K562 (cell line): Measurements from ENCODE around the gene MVK. TPM values are rescaled to one million over a fixed set of nuclear protein-coding genes. Genes with fewer than 3 reads are reported as not detected.

Experiments used
- ATAC-seq: fragments of 200-7000 bp; cut with Tn5 transposase; 3 replicates; pipeline ENCODE4 v1.9.1; 2020; ENCODE audit warnings: moderate library complexity
- BruUV-seq: library from RNA; stranded (reverse); fragments of 400-500 nt; replicated peaks from 2 replicates; lab custom pipeline; 2021; lab: Mats Ljungman, UMichigan
- CTCF ChIA-PET: fragments of 300-600 bp; formaldehyde crosslinking; extraction: SDS; loops from one replicate; lab custom pipeline; 2021; ENCODE audit warnings: low intra/inter-chr PET ratio; lab: Yijun Ruan, JAX
- POLR2A ChIA-PET: fragments of 300-600, 350-650 bp; sonication (Branson Sonifier 250); formaldehyde crosslinking; extraction: SDS; loops from one replicate; lab custom pipeline; 2021; ENCODE audit warnings: antibody characterized with exemption, inconsistent platforms; lab: Yijun Ruan, JAX
- DNase-seq, 4 experiments: peaks; one replicate each; pipeline versions ENCODE4 v3.0.0 to v3.0.0-alpha.2; 2011 to 2018; ENCODE audit warnings: low spot score in 3 of 4, mixed read lengths in 3 of 4; ENCODE audit errors: extremely low read depth in 1 of 4
- FAIRE-seq: peaks from 2 replicates; lab custom pipeline; 2011; peaks lifted over from hg19 to GRCh38; lab: Jason Lieb, UNC
- H2AFZ ChIP-seq: 2 replicates; pipeline ENCODE4 v1.6.0; 2011; ENCODE audit warnings: low read depth, low read length, control low read depth, inconsistent platforms
- H3K27ac ChIP-seq: fragments of 200-600 bp; 3 replicates; pipeline ENCODE4 v1.8.0; 2011; ENCODE audit warnings: low read depth, mild to moderate bottlenecking, control low read depth, inconsistent platforms, low read length, moderate library complexity, mixed read lengths; ENCODE audit errors: extremely low read depth
- H3K27me3 ChIP-seq, 2 experiments: fragments of 300-600 bp in 1 of 2; 2 replicates in 1 of 2; 3 replicates in 1 of 2; pipeline versions ENCODE4 v1.6.0 to v1.8.0; 2011; ENCODE audit warnings: inconsistent platforms in 2 of 2, low read length in 2 of 2, mild to moderate bottlenecking in 1 of 2, mixed read lengths in 1 of 2, moderate library complexity in 1 of 2; ENCODE audit not compliant: control insufficient read depth in 2 of 2, insufficient read depth in 2 of 2
- H3K36me3 ChIP-seq: fragments of 300-600 bp; 3 replicates; pipeline ENCODE4 v1.8.0; 2011; ENCODE audit warnings: mild to moderate bottlenecking, low read length, inconsistent platforms; ENCODE audit not compliant: control insufficient read depth, insufficient read depth
- H3K4me1 ChIP-seq, 2 experiments: fragments of 200-600 bp in 1 of 2; replicated peaks in 1 of 2; 2 replicates in 1 of 2; 3 replicates in 1 of 2; pipeline versions ENCODE4 v1.5.1 to v1.8.0; 2011; ENCODE audit warnings: inconsistent platforms in 2 of 2, low read length in 2 of 2, mild to moderate bottlenecking in 1 of 2, mixed read lengths in 1 of 2, moderate library complexity in 1 of 2; ENCODE audit not compliant: control insufficient read depth in 2 of 2, insufficient read depth in 2 of 2
- H3K4me2 ChIP-seq: 2 replicates; pipeline ENCODE4 v1.6.1; 2011; ENCODE audit warnings: low read length, control low read depth, inconsistent platforms, mixed read lengths; ENCODE audit not compliant: insufficient read depth
- H3K4me3 ChIP-seq: fragments of 200-600 bp; sonication (generic), shearing (Covaris generic); 2 replicates; pipeline ENCODE4 v1.5.1; 2016; ENCODE audit warnings: control low read depth, inconsistent platforms
- H3K79me2 ChIP-seq: fragments of 200-600 bp; 3 replicates; pipeline ENCODE4 v1.8.0; 2011; ENCODE audit warnings: low read length, inconsistent platforms; ENCODE audit not compliant: control insufficient read depth, insufficient read depth
- H3K9ac ChIP-seq, 2 experiments: 2 replicates each; pipeline versions ENCODE4 v1.6.0 to v1.6.1; 2011; ENCODE audit warnings: low read depth in 2 of 2, low read length in 2 of 2, control low read depth in 1 of 2, inconsistent platforms in 1 of 2, mild to moderate bottlenecking in 1 of 2, mixed read lengths in 1 of 2; ENCODE audit not compliant: insufficient read depth in 1 of 2
- H3K9me1 ChIP-seq: one replicate; pipeline ENCODE4 v1.6.0; 2011; ENCODE audit warnings: inconsistent platforms, mild to moderate bottlenecking, low read length, moderate library complexity; ENCODE audit not compliant: control insufficient read depth, insufficient read depth
- H3K9me3 ChIP-seq: replicated peaks from 2 replicates; pipeline ENCODE4 v1.5.1; 2011; ENCODE audit warnings: low read depth, low read length, inconsistent platforms; ENCODE audit not compliant: control insufficient read depth, insufficient read depth
- H4K20me1 ChIP-seq: replicated peaks from 2 replicates; pipeline ENCODE4 v1.6.1; 2011; ENCODE audit warnings: low read length, inconsistent platforms, mixed read lengths; ENCODE audit not compliant: control insufficient read depth, insufficient read depth
- EHMT2 ChIP-seq: fragments of 450-650 bp; IDR thresholded peaks from 2 replicates; pipeline ENCODE4 v1.6.1; 2018; ENCODE audit warnings: antibody characterized with exemption
- ETS2 ChIP-seq: IDR thresholded peaks from 2 replicates; pipeline ENCODE4 v1.6.1; 2016; ENCODE audit warnings: borderline replicate concordance, missing genetic modification characterization, mild to moderate bottlenecking, moderate library complexity, missing compliant biosample characterization; ENCODE audit not compliant: poor library complexity, severe bottlenecking
- NFYB ChIP-seq: IDR thresholded peaks from 2 replicates; pipeline ENCODE4 v1.6.1; 2011; ENCODE audit warnings: mild to moderate bottlenecking, moderate library complexity; ENCODE audit not compliant: insufficient read length; ENCODE audit errors: extremely low read depth
- POLR2A ChIP-seq: fragments of 450-650 bp; conservative IDR thresholded peaks from 2 replicates; pipeline ENCODE4 v1.6.1; 2016
- ZNF174 ChIP-seq: fragments of 250-450 bp; sonication (Bioruptor Pico); IDR thresholded peaks from 2 replicates; pipeline ENCODE4 v1.4.0; 2020; ENCODE audit warnings: mild to moderate bottlenecking
- WGBS: fragments of 100-300 bp; shearing (Covaris generic); methylation state at CpG from one replicate; pipeline ENCODE4 v1.1.6; 2016; ENCODE audit warnings: low coverage, mixed read lengths; ENCODE audit not compliant: insufficient coverage; ENCODE audit errors: missing lambda C conversion rate; 5-methylcytosine and 5-hydroxymethylcytosine counted together
- in situ Hi-C: fragments of 300-500 bp; cut with MboI; formaldehyde crosslinking; loops from 4 replicates; pipeline ENCODE4 v1.15.0; 2018; ENCODE audit warnings: inconsistent platforms, mixed read lengths
- intact Hi-C: fragments of 100-400 bp; cut with micrococcal nuclease; formaldehyde crosslinking; loops from 2 replicates; pipeline ENCODE4 v1.14.2; 2022
- polyA plus RNA-seq, 8 experiments: library from polyadenylated mRNA; depleted of rRNA in 4 of 8; stranded (reverse) in 5 of 8; unstranded in 3 of 8; fragments of >200 nt; fragmentation: Nextera tagmentation in 2 of 8; fragmentation: Illumina TruSeq in 1 of 8; extraction: Ambion mirVana in 2 of 8; extraction: Trizol in 1 of 8; gene quantifications; 2 replicates each; pipeline versions ENCODE4 v1.2.1 to v1.2.3, GENCODE V29; 2011 to 2014; ENCODE audit warnings: inconsistent platforms in 1 of 8, missing spikeins in 1 of 8
- total RNA-seq, 7 experiments: library from RNA; depleted of rRNA in 6 of 7; stranded (reverse); fragments of >200 nt in 6 of 7; fragmentation: Illumina TruSeq in 2 of 7; extraction: Trizol in 2 of 7; gene quantifications; 2 replicates each; pipeline versions ENCODE4 v1.2.1 to v1.2.3, GENCODE V29; 2011 to 2021; ENCODE audit warnings: low replicate concordance in 1 of 7
- TF ChIP-seq, protein P1 (sequence below), 2 experiments: fragments of 200-800 bp in 1 of 2; sonication (Bioruptor generic) in 1 of 2; sonication (generic) in 1 of 2; formaldehyde crosslinking in 1 of 2; IDR thresholded peaks in 1 of 2; conservative IDR thresholded peaks in 1 of 2; 2 replicates each; pipeline versions ENCODE4 v1.5.0 to v1.6.1; 2016 to 2020; ENCODE audit warnings: missing compliant biosample characterization in 1 of 2, missing genetic modification characterization in 1 of 2, missing genetic modification reagents in 1 of 2
- TF ChIP-seq, protein P2 (sequence below): fragments of 250-450 bp; sonication (Bioruptor Pico); IDR thresholded peaks from 2 replicates; pipeline ENCODE4 v1.5.0; 2020; ENCODE audit warnings: mild to moderate bottlenecking
- TF ChIP-seq, protein P3 (sequence below): fragments of 200-800 bp; sonication (Bioruptor generic); IDR thresholded peaks from 2 replicates; pipeline ENCODE4 v1.6.1; 2017; ENCODE audit warnings: missing genetic modification characterization, missing compliant biosample characterization
- TF ChIP-seq, protein P4 (sequence below): sonication (generic); formaldehyde crosslinking; IDR thresholded peaks from 2 replicates; pipeline ENCODE4 v1.9.0; 2022; ENCODE audit warnings: mild to moderate bottlenecking, missing genetic modification reagents

Gene MVK
- total and polyA plus RNA-seq, 9 of the 15 experiments (the other 6 are each of a cell fraction or from before 2014, with no cell fraction given) = 0.41 to 33.6 (median 18.8) TPM

DNA sequence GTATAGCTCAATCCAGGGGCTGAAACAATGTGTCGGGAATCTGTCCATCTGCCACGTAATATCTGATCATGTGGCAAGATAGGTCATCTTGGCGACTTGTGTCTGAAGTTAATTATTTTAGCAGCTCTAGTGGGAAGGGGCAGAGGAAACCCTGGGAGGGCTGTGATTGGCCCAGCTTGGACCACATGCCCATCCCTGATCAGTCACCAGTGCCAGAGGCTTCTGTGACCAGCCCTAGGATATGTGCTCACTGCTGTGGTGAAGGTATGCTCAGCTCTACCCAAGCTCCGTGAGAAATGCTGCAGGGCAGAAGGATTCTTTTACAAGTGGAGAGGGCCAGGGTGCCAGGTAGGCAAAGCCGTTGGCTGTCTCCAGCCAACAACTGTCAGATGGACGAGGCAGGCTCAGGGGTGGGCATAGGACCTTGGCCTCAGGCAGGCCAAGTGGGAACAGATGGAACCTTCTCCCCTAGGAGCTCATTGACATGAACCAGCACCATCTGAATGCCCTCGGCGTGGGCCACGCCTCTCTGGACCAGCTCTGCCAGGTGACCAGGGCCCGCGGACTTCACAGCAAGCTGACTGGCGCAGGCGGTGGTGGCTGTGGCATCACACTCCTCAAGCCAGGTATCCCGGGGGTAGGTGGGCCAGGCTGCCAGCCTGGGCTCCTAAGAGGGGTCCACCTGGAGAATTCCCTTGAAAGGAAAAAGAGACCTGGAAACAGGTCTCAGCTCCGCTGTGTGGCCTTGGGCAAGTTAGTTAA lies 21.1 kb downstream of the MVK start:
- CTCF ChIA-PET = no interaction called here
- 78% methylated on average over 9 of the region's 15 CpGs for WGBS
- POLR2A ChIA-PET = interaction anchor here (0.6 to 3.5 kb wide), 8 partner anchors 8 to 270 kb away, joined by 3 to 11 read pairs (median 4); partner anchors contain the start of genes MMAB and MVK
- no peak overlapping the region for H2AFZ ChIP-seq
- H3K9ac ChIP-seq = peak overlapping the region in 1 of 2 experiments; percentile 55; a peak in 2 of 4 replicates
- H3K79me2 ChIP-seq = no peaks in the 10 kb centered on the region
- intact Hi-C loops = loop anchor here (10.0 kb wide), 2 partner anchors 80 to 120 kb away; partner anchors contain the start of gene FAM222A
- H3K4me2 ChIP-seq = no peak overlapping the region
- BruUV-seq = no TSS peak
- no peak overlapping the region for H3K4me3 ChIP-seq
- in situ Hi-C loops = loop anchor here (5.0 kb wide), 1 partner anchor 183 kb away; no protein-coding TSS in a partner anchor
- DNase-seq (no peak), ATAC-seq (no peak), FAIRE-seq (no peak)
- no peak overlapping the region for H3K27ac ChIP-seq
- peaks cover 4 to 16% of the 10 kb centered on the region in 2 experiments; a peak in 3 of 5 replicates for H3K4me1 ChIP-seq
- H3K9me3 ChIP-seq = no peaks in the 10 kb centered on the region
- peaks cover 18% of the 10 kb centered on the region; the same call in 1 of the 2 replicates for H4K20me1 ChIP-seq
- H3K27me3 ChIP-seq = no peaks in the 10 kb centered on the region
- H3K36me3 ChIP-seq = peaks cover 49% of the 10 kb centered on the region; the same call in 2 of the 3 replicates
- no peaks in the 10 kb centered on the region for H3K9me1 ChIP-seq
- TF ChIP-seq EHMT2 (no peak), NFYB (no peak), POLR2A (no peak), ZNF174 (CRISPR knock-in tag) (no peak), ETS2 (tag) (no peak)
- TF ChIP-seq, protein P1, sequence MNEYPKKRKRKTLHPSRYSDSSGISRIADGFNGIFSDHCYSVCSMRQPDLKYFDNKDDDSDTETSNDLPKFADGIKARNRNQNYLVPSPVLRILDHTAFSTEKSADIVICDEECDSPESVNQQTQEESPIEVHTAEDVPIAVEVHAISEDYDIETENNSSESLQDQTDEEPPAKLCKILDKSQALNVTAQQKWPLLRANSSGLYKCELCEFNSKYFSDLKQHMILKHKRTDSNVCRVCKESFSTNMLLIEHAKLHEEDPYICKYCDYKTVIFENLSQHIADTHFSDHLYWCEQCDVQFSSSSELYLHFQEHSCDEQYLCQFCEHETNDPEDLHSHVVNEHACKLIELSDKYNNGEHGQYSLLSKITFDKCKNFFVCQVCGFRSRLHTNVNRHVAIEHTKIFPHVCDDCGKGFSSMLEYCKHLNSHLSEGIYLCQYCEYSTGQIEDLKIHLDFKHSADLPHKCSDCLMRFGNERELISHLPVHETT (CRISPR knock-in tag; conservative IDR thresholded peaks at IDR 0.05 in 1 of 2, IDR thresholded peaks at IDR 0.05 in 1 of 2) = no peak
- TF ChIP-seq, protein P2, sequence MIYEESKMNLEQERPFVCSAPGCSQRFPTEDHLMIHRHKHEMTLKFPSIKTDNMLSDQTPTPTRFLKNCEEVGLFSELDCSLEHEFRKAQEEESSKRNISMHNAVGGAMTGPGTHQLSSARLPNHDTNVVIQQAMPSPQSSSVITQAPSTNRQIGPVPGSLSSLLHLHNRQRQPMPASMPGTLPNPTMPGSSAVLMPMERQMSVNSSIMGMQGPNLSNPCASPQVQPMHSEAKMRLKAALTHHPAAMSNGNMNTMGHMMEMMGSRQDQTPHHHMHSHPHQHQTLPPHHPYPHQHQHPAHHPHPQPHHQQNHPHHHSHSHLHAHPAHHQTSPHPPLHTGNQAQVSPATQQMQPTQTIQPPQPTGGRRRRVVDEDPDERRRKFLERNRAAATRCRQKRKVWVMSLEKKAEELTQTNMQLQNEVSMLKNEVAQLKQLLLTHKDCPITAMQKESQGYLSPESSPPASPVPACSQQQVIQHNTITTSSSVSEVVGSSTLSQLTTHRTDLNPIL (CRISPR knock-in tag) = no peak
- TF ChIP-seq, protein P3, sequence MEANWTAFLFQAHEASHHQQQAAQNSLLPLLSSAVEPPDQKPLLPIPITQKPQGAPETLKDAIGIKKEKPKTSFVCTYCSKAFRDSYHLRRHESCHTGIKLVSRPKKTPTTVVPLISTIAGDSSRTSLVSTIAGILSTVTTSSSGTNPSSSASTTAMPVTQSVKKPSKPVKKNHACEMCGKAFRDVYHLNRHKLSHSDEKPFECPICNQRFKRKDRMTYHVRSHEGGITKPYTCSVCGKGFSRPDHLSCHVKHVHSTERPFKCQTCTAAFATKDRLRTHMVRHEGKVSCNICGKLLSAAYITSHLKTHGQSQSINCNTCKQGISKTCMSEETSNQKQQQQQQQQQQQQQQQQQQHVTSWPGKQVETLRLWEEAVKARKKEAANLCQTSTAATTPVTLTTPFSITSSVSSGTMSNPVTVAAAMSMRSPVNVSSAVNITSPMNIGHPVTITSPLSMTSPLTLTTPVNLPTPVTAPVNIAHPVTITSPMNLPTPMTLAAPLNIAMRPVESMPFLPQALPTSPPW (CRISPR knock-in tag) = no peak
- TF ChIP-seq, protein P4, sequence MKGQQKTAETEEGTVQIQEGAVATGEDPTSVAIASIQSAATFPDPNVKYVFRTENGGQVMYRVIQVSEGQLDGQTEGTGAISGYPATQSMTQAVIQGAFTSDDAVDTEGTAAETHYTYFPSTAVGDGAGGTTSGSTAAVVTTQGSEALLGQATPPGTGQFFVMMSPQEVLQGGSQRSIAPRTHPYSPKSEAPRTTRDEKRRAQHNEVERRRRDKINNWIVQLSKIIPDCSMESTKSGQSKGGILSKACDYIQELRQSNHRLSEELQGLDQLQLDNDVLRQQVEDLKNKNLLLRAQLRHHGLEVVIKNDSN = peak; percentile 40
